ENCODE measurements around the gene PALMD. TPM values are rescaled to one million over a fixed set of nuclear protein-coding genes. Genes with fewer than 3 reads are reported as not detected.

The PALMD gene
- total and polyA plus RNA-seq, 12 donors, result 81.2 to 194 (median 121) TPM

GRCh38 chr1:99603699-99604560 is 42.0 kb upstream of the PALMD start:
- ATAC-seq (peak in 2 of 8 donors; percentile 27 to 40), DNase-seq (no peak)
- 43 to 59% methylated on average over 1 of the region's 1 CpG for WGBS, 2 donors
- Histone ChIP-seq H3K27ac (peak overlapping the region; percentile 9 to 78 (median 47)), H3K27me3 (no peaks in the 10 kb centered on the region), H3K4me3 (no peak overlapping the region), H3K9me3 (peaks cover 0 to 15% (median 0%) of the 10 kb centered on the region in 11 donors), H3K36me3 (no peaks in the 10 kb centered on the region), H3K4me1 (peaks cover 2 to 54% (median 28%) of the 10 kb centered on the region in 9 donors)
- intact Hi-C loops (cut with DNase I), result loop anchor here in 5 of 10 donors (5.0 to 10.0 kb wide), 3 partner anchors 33 to 81 kb away; partner anchors contain the start of gene PALMD (in 1 of the 5)
- TF ChIP-seq CTCF (IDR thresholded peaks at IDR 0.05), result no peak

GRCh38 chr1:99606306-99606705 is 39.6 kb upstream of the PALMD start:
- intact Hi-C loops (cut with DNase I), result loop anchor here in 2 of 10 donors (5.0 to 10.0 kb wide), 2 partner anchors 36 to 78 kb away; no protein-coding TSS in a partner anchor
- WGBS, 2 donors, result 83 to 84% methylated on average over 2 of the region's 2 CpGs
- Histone ChIP-seq H3K27ac (no peak overlapping the region), H3K4me1 (peaks cover 0 to 30% (median 13%) of the 10 kb centered on the region in 9 donors), H3K36me3 (no peaks in the 10 kb centered on the region), H3K4me3 (no peak overlapping the region), H3K27me3 (no peaks in the 10 kb centered on the region), H3K9me3 (peaks cover 0 to 15% (median 0%) of the 10 kb centered on the region in 11 donors)
- DNase-seq (no peak), ATAC-seq (no peak)
- no peak for TF ChIP-seq CTCF (IDR thresholded peaks at IDR 0.05)

- ATAC-seq (no peak), DNase-seq (no peak)
- Histone ChIP-seq H3K27ac (no peak overlapping the region), H3K4me1 (peaks cover 0 to 25% (median 10%) of the 10 kb centered on the region in 9 donors), H3K4me3 (no peak overlapping the region), H3K9me3 (peaks cover 0 to 15% (median 0%) of the 10 kb centered on the region in 11 donors), H3K27me3 (no peaks in the 10 kb centered on the region), H3K36me3 (no peaks in the 10 kb centered on the region)
- intact Hi-C loops (cut with DNase I), result loop anchor here in 2 of 10 donors (5.0 to 10.0 kb wide), 2 partner anchors 35 to 77 kb away; no protein-coding TSS in a partner anchor
- TF ChIP-seq CTCF (IDR thresholded peaks at IDR 0.05), result no peak
- 97% methylated on average over 1 of the region's 1 CpG for WGBS, 2 donors
Measured at GRCh38 chr1:99607590-99607989, 38.3 kb upstream of the PALMD start.

- no peak overlapping the region for H3K27ac ChIP-seq
- H3K4me3 ChIP-seq, result no peak overlapping the region
- peaks cover 0 to 22% (median 10%) of the 10 kb centered on the region in 9 donors for H3K4me1 ChIP-seq
- no peak for ATAC-seq
- H3K9me3 ChIP-seq, result peaks cover 0 to 15% (median 0%) of the 10 kb centered on the region in 11 donors
- 92 to 93% methylated on average over 2 of the region's 2 CpGs for WGBS, 2 donors
- no peak for DNase-seq
- H3K36me3 ChIP-seq, result no peaks in the 10 kb centered on the region
- intact Hi-C loops (cut with DNase I), result loop anchor here in 2 of 10 donors (5.0 to 10.0 kb wide), 2 partner anchors 34 to 77 kb away; no protein-coding TSS in a partner anchor
- no peak for TF ChIP-seq CTCF (IDR thresholded peaks at IDR 0.05)
- no peaks in the 10 kb centered on the region for H3K27me3 ChIP-seq
Measured at GRCh38 chr1:99608058-99608457, 37.9 kb upstream of the PALMD start.
